ENCODE measurements around the gene PITPNC1. TPM values are rescaled to one million over a fixed set of nuclear protein-coding genes. Genes with fewer than 3 reads are reported as not detected.

PITPNC1 gene
- total and polyA plus RNA-seq, 2 donors (not counting 1 experiment from before 2014, with no cell fraction given): 4.7 to 26.1 TPM

- Histone ChIP-seq H3K79me2 (ENCODE audit: control insufficient read depth, insufficient read depth, low read length) (peaks cover 4% of the 10 kb centered on the region), H3K27me3 (replicated peaks in 1 of 4; ENCODE audit: control extremely low read depth in 1 of 4, control insufficient read depth in 3 of 4, insufficient read depth in 4 of 4, low read length in 3 of 4) (no peaks in the 10 kb centered on the region), H3K4me1 (ENCODE audit: control insufficient read depth in 2 of 2, insufficient read depth in 2 of 2, low read length in 2 of 2) (no peaks in the 10 kb centered on the region), H3K27ac (ENCODE audit: low read length in 2 of 2) (no peak overlapping the region), H3K4me2 (replicated peaks; ENCODE audit: low read depth, low read length, poor library complexity, severe bottlenecking) (no peak overlapping the region), H3K36me3 (replicated peaks in 1 of 2; ENCODE audit: control extremely low read depth in 1 of 2, control insufficient read depth in 1 of 2, extremely low read depth in 1 of 2, insufficient read depth in 2 of 2, low read length in 1 of 2) (no peaks in the 10 kb centered on the region), H2AFZ (ENCODE audit: insufficient read depth, low read depth, low read length, poor library complexity, severe bottlenecking) (no peak overlapping the region), H3K4me3 (ENCODE audit: control extremely low read depth in 1 of 5, extremely low read depth in 1 of 5, insufficient read depth in 1 of 5, low read depth in 2 of 5, low read length in 4 of 5) (no peak overlapping the region), H3K9ac (ENCODE audit: low read length) (no peak overlapping the region), H3K9me3 (ENCODE audit: control extremely low read depth in 1 of 3, control insufficient read depth in 2 of 3, insufficient read depth in 1 of 3, low read length in 2 of 3) (peaks cover 0 to 15% (median 5%) of the 10 kb centered on the region in 3 donors), H4K20me1 (ENCODE audit: control insufficient read depth, insufficient read depth, low read length, poor library complexity, severe bottlenecking) (no peaks in the 10 kb centered on the region)
- Mint-ChIP-seq H3K4me1 (peaks cover 10% of the 10 kb centered on the region), H3K27ac (no peak overlapping the region), H3K4me3 (no peak overlapping the region), H3K27me3 (no peaks in the 10 kb centered on the region), H3K9me3 (ENCODE audit: insufficient read depth) (peaks cover 4% of the 10 kb centered on the region)
- no peak for TF ChIP-seq EZH2 (IDR thresholded peaks at IDR 0.05; ENCODE audit: borderline replicate concordance, insufficient read depth, low read depth, low read length, poor library complexity, severe bottlenecking)
- TF ChIP-seq CTCF (IDR thresholded peaks at IDR 0.05): no peak
- intact Hi-C loops (cut with micrococcal nuclease): no loop called here
- ATAC-seq (ENCODE audit: low read depth) (no peak), DNase-seq (no peak)
- 100% methylated on average over 1 of the region's 3 CpGs for WGBS (ENCODE audit: insufficient coverage)
- CTCF ChIA-PET: interaction anchor here (2.2 kb wide), 1 partner anchor 14 kb away, joined by 11 read pairs; no protein-coding TSS in a partner anchor
- POLR2A ChIA-PET: interaction anchor here (0.6 to 0.8 kb wide), 3 partner anchors 11 to 360 kb away, joined by 3 to 8 read pairs (median 4); no protein-coding TSS in a partner anchor
Measured at GRCh38 chr17:67461876-67462275, 84.8 kb downstream of the PITPNC1 start.

- H3K9me3 Mint-ChIP-seq (ENCODE audit: insufficient read depth): no peaks in the 10 kb centered on the region
- Histone ChIP-seq H3K4me3 (ENCODE audit: control extremely low read depth in 1 of 5, extremely low read depth in 1 of 5, insufficient read depth in 1 of 5, low read depth in 2 of 5, low read length in 4 of 5) (no peak overlapping the region), H3K27me3 (replicated peaks in 1 of 4; ENCODE audit: control extremely low read depth in 1 of 4, control insufficient read depth in 3 of 4, insufficient read depth in 4 of 4, low read length in 3 of 4) (no peaks in the 10 kb centered on the region), H3K9me3 (ENCODE audit: control extremely low read depth in 1 of 3, control insufficient read depth in 2 of 3, insufficient read depth in 1 of 3, low read length in 2 of 3) (no peaks in the 10 kb centered on the region), H2AFZ (ENCODE audit: insufficient read depth, low read depth, low read length, poor library complexity, severe bottlenecking) (no peak overlapping the region), H3K79me2 (ENCODE audit: control insufficient read depth, insufficient read depth, low read length) (no peaks in the 10 kb centered on the region), H3K4me2 (replicated peaks; ENCODE audit: low read depth, low read length, poor library complexity, severe bottlenecking) (no peak overlapping the region), H3K36me3 (replicated peaks in 1 of 2; ENCODE audit: control extremely low read depth in 1 of 2, control insufficient read depth in 1 of 2, extremely low read depth in 1 of 2, insufficient read depth in 2 of 2, low read length in 1 of 2) (no peaks in the 10 kb centered on the region), H4K20me1 (ENCODE audit: control insufficient read depth, insufficient read depth, low read length, poor library complexity, severe bottlenecking) (no peaks in the 10 kb centered on the region), H3K4me1 (ENCODE audit: control insufficient read depth in 2 of 2, insufficient read depth in 2 of 2, low read length in 2 of 2) (no peaks in the 10 kb centered on the region), H3K27ac (ENCODE audit: low read length in 2 of 2) (no peak overlapping the region), H3K9ac (ENCODE audit: low read length) (no peak overlapping the region)
- intact Hi-C loops (cut with micrococcal nuclease): no loop called here
- no peaks in the 10 kb centered on the region for H3K27me3 Mint-ChIP-seq
- WGBS (ENCODE audit: insufficient coverage): 60% methylated on average over 3 of the region's 4 CpGs
- no peak overlapping the region for H3K4me3 Mint-ChIP-seq
- CTCF ChIA-PET: no interaction called here
- no peak for TF ChIP-seq CTCF (IDR thresholded peaks at IDR 0.05)
- TF ChIP-seq EZH2 (IDR thresholded peaks at IDR 0.05; ENCODE audit: borderline replicate concordance, insufficient read depth, low read depth, low read length, poor library complexity, severe bottlenecking): no peak
- POLR2A ChIA-PET: no interaction called here
- no peak for ATAC-seq (ENCODE audit: low read depth)
- H3K27ac Mint-ChIP-seq: no peak overlapping the region
- peaks cover 13% of the 10 kb centered on the region for H3K4me1 Mint-ChIP-seq
- no peak for DNase-seq
Measured at GRCh38 chr17:67466251-67466796, 89.2 kb downstream of the PITPNC1 start.
